ENCODE data around the gene SPDEF.

DNA sequence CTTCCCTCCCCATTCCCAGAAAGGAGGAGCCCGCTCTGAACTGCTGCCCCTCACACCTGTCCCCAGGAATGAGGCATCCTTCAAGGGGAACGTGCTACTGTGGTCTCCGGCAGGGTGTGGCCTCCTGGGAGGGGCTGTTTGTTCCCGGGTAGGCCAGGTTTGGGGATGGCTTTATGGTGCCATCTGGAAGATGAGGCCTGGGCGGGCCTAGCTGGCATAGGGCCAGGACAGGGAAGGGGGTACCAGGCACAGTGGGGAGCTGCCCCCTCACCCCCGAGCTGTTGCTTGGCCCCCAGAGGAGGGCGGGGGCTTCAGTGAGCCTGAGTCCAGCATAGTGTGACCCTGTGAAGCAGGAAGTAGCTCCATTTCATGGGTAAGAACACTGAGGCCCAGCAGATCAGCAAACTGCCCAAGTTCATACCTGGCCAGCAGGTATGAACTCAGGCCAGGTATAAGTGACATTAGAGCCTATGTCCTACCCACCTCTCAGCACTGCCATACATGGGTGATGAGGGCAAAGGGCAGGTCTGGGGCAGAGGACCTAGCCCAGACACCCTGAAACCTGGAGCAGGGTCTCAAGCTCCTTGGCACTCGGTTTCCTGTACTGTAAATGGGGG is 17.5 kb upstream of the SPDEF start:
- TF ChIP-seq POLR2A (IDR thresholded peaks at IDR 0.05) = no peak
- TF ChIP-seq, protein P1, sequence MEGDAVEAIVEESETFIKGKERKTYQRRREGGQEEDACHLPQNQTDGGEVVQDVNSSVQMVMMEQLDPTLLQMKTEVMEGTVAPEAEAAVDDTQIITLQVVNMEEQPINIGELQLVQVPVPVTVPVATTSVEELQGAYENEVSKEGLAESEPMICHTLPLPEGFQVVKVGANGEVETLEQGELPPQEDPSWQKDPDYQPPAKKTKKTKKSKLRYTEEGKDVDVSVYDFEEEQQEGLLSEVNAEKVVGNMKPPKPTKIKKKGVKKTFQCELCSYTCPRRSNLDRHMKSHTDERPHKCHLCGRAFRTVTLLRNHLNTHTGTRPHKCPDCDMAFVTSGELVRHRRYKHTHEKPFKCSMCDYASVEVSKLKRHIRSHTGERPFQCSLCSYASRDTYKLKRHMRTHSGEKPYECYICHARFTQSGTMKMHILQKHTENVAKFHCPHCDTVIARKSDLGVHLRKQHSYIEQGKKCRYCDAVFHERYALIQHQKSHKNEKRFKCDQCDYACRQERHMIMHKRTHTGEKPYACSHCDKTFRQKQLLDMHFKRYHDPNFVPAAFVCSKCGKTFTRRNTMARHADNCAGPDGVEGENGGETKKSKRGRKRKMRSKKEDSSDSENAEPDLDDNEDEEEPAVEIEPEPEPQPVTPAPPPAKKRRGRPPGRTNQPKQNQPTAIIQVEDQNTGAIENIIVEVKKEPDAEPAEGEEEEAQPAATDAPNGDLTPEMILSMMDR (IDR thresholded peaks at IDR 0.05) = no peak

Measured in lower leg skin (tissue), 3 donors.